ENCODE data around the gene GPRC5D. TPM values are rescaled to one million over a fixed set of nuclear protein-coding genes. Genes with fewer than 3 reads are reported as not detected.

The GPRC5D gene
- total and polyA plus RNA-seq, 9 of the 15 experiments (the other 6 are each of a cell fraction or from before 2014, with no cell fraction given), result 1.0 to 1.1 TPM; not detected in 7

GRCh38 chr12:12995088-12995487 is 43.1 kb upstream of the GPRC5D start (continued):
- TF ChIP-seq ZNF589 (CRISPR knock-in tag; IDR thresholded peaks at IDR 0.05; ENCODE audit: low read depth) (no peak), NFE2 (IDR thresholded peaks at IDR 0.05; ENCODE audit: low read depth) (no peak), CBX5 (IDR thresholded peaks at IDR 0.05; ENCODE audit: borderline replicate concordance, low read depth) (no peak), ZNF77 (CRISPR knock-in tag; IDR thresholded peaks at IDR 0.05) (no peak), ZNF143 (CRISPR knock-in tag; IDR thresholded peaks at IDR 0.05) (no peak), POLR2G (IDR thresholded peaks at IDR 0.05; ENCODE audit: low read depth, low read length) (no peak), ZNF740 (CRISPR knock-in tag; IDR thresholded peaks at IDR 0.05) (no peak), ZNF740 (tag; IDR thresholded peaks at IDR 0.05) (no peak), ZFPM2 (CRISPR knock-in tag; IDR thresholded peaks at IDR 0.05) (no peak)

- H3K4me2 ChIP-seq (ENCODE audit: insufficient read depth, low read length), result no peak overlapping the region
Measured at GRCh38 chr12:12993367-12993766, 41.4 kb upstream of the GPRC5D start.

More at GRCh38 chr12:12993367-12993766, 41.4 kb upstream of the GPRC5D start:
- no peak for TF ChIP-seq PTRF (tag; IDR thresholded peaks at IDR 0.05)
- 0 out of 2 replicates have a peak, but pooled peaks have one; percentile 22 for TF ChIP-seq ZNF121 (CRISPR knock-in tag; conservative IDR thresholded peaks at IDR 0.05)
- no peak for TF ChIP-seq NONO (IDR thresholded peaks at IDR 0.05; ENCODE audit: low read depth in 2 of 2, low read length in 1 of 2)
- no peak for TF ChIP-seq BACH1 (tag; IDR thresholded peaks at IDR 0.05)
- no peak for TF ChIP-seq ESRRB (CRISPR knock-in tag; IDR thresholded peaks at IDR 0.05; ENCODE audit: borderline replicate concordance)
- TF ChIP-seq MECOM (CRISPR knock-in tag; IDR thresholded peaks at IDR 0.05), result no peak
- peak; percentile 31 for TF ChIP-seq RBM25 (IDR thresholded peaks at IDR 0.05; ENCODE audit: low read depth, low read length, severe bottlenecking)
- intact Hi-C loops (cut with micrococcal nuclease), result no loop called here
- Histone ChIP-seq H3K4me1 (replicated peaks in 1 of 2; ENCODE audit: control insufficient read depth in 2 of 2, insufficient read depth in 2 of 2, low read length in 2 of 2) (peaks cover 0 to 2% of the 10 kb centered on the region in 2 experiments; a peak in 2 of 5 replicates), H3K79me2 (ENCODE audit: control insufficient read depth, insufficient read depth, low read length) (no peaks in the 10 kb centered on the region), H2AFZ (ENCODE audit: low read depth, low read length) (no peak overlapping the region), H4K20me1 (replicated peaks; ENCODE audit: control insufficient read depth, insufficient read depth, low read length) (no peaks in the 10 kb centered on the region), H3K27me3 (ENCODE audit: control insufficient read depth in 2 of 2, insufficient read depth in 2 of 2, low read length in 2 of 2) (no peaks in the 10 kb centered on the region), H3K36me3 (ENCODE audit: control insufficient read depth, insufficient read depth, low read length) (no peaks in the 10 kb centered on the region), H3K4me3 (no peak overlapping the region), H3K9ac (ENCODE audit: insufficient read depth in 1 of 2, low read depth in 2 of 2, low read length in 2 of 2) (no peak overlapping the region), H3K9me1 (ENCODE audit: control insufficient read depth, insufficient read depth, low read length) (no peaks in the 10 kb centered on the region), H3K9me3 (replicated peaks; ENCODE audit: control insufficient read depth, insufficient read depth, low read depth, low read length) (no peaks in the 10 kb centered on the region), H3K27ac (ENCODE audit: extremely low read depth, low read depth, low read length) (no peak overlapping the region)
- DNase-seq (ENCODE audit: extremely low read depth in 1 of 4, low spot score in 3 of 4) (no peak), ATAC-seq (no peak), FAIRE-seq (no peak)
- 79% methylated on average over 4 of the region's 4 CpGs for WGBS (ENCODE audit: insufficient coverage, low coverage, missing lambda C conversion rate)
- in situ Hi-C loops (cut with MboI), result no loop called here
- no TSS peak for BruUV-seq (replicated peaks)
- CTCF ChIA-PET (ENCODE audit: low intra/inter-chr PET ratio), result no interaction called here
- POLR2A ChIA-PET, result no interaction called here
